ENCODE results near the gene ZNF23.
A peak's percentile ranks its signal among the peaks of the same experiment; 100 is the strongest.

The ZNF23 gene

GRCh38 chr16:71414038-71414437 lies 48.0 kb downstream of the ZNF23 start:
- no peaks in the 10 kb centered on the region for H3K36me3 ChIP-seq
- no peaks in the 10 kb centered on the region for H3K9me3 ChIP-seq
- no peak overlapping the region for H3K9ac ChIP-seq
- H3K4me2 ChIP-seq, result no peak overlapping the region
- H3K4me3 ChIP-seq, result no peak overlapping the region
- no peaks in the 10 kb centered on the region for H3K27me3 ChIP-seq
- peaks cover 24% of the 10 kb centered on the region for H3K4me1 ChIP-seq
- TF ChIP-seq Cebpa-rat (IDR thresholded peaks at IDR 0.05), result no peak
- no peaks in the 10 kb centered on the region for H4K20me1 ChIP-seq
- no peak overlapping the region for H3K27ac ChIP-seq

GRCh38 chr16:71413341-71413740 lies 48.7 kb downstream of the ZNF23 start:
- no peak overlapping the region for H3K4me3 ChIP-seq
- no peak overlapping the region for H3K27ac ChIP-seq
- no peaks in the 10 kb centered on the region for H3K27me3 ChIP-seq
- no peak overlapping the region for H3K9ac ChIP-seq
- H3K4me2 ChIP-seq, result peak overlapping the region; percentile 55; the same call in 1 of the 2 replicates
- H4K20me1 ChIP-seq, result no peaks in the 10 kb centered on the region
- H3K9me3 ChIP-seq, result no peaks in the 10 kb centered on the region
- TF ChIP-seq Cebpa-rat (IDR thresholded peaks at IDR 0.05), result no peak
- peaks cover 31% of the 10 kb centered on the region for H3K4me1 ChIP-seq
- H3K36me3 ChIP-seq, result no peaks in the 10 kb centered on the region

- H3K27me3 ChIP-seq, result no peaks in the 10 kb centered on the region
- no peak overlapping the region for H3K4me3 ChIP-seq
- H3K9me3 ChIP-seq, result no peaks in the 10 kb centered on the region
- no peak overlapping the region for H3K27ac ChIP-seq
- no peaks in the 10 kb centered on the region for H3K36me3 ChIP-seq
- no peak for TF ChIP-seq Cebpa-rat (IDR thresholded peaks at IDR 0.05)
- peak overlapping the region; percentile 55 for H3K4me2 ChIP-seq
- H4K20me1 ChIP-seq, result no peaks in the 10 kb centered on the region
- H3K9ac ChIP-seq, result no peak overlapping the region
- H3K4me1 ChIP-seq, result peaks cover 39% of the 10 kb centered on the region
Observed at GRCh38 chr16:71412270-71413160, 49.5 kb downstream of the ZNF23 start.

- no peaks in the 10 kb centered on the region for H3K36me3 ChIP-seq
- H3K27me3 ChIP-seq, result no peaks in the 10 kb centered on the region
- peaks cover 2% of the 10 kb centered on the region for H3K9me3 ChIP-seq
- no peak for TF ChIP-seq Cebpa-rat (IDR thresholded peaks at IDR 0.05)
- peak overlapping the region; percentile 18; the same call in 1 of the 2 replicates for H3K4me2 ChIP-seq
- peaks cover 63% of the 10 kb centered on the region for H3K4me1 ChIP-seq
- H4K20me1 ChIP-seq, result no peaks in the 10 kb centered on the region
- no peak overlapping the region for H3K4me3 ChIP-seq
- no peak overlapping the region for H3K9ac ChIP-seq
- no peak overlapping the region for H3K27ac ChIP-seq
Observed at GRCh38 chr16:71410146-71410545, 51.9 kb downstream of the ZNF23 start.

- Histone ChIP-seq H3K27ac (no peak overlapping the region), H3K9ac (no peak overlapping the region)
Observed at GRCh38 chr16:71409011-71409775, 52.9 kb downstream of the ZNF23 start.

GRCh38 chr16:71408536-71408935 lies 53.5 kb downstream of the ZNF23 start:
- no peaks in the 10 kb centered on the region for H3K36me3 ChIP-seq
- H3K4me1 ChIP-seq, result peaks cover 67% of the 10 kb centered on the region
- H3K27ac ChIP-seq, result no peak overlapping the region
- no peak overlapping the region for H3K4me3 ChIP-seq
- H3K4me2 ChIP-seq, result peak overlapping the region; percentile 79
- H3K27me3 ChIP-seq, result no peaks in the 10 kb centered on the region
- H4K20me1 ChIP-seq, result no peaks in the 10 kb centered on the region
- no peak for TF ChIP-seq Cebpa-rat (IDR thresholded peaks at IDR 0.05)
- peaks cover 18% of the 10 kb centered on the region for H3K9me3 ChIP-seq
- no peak overlapping the region for H3K9ac ChIP-seq

More at GRCh38 chr16:71409011-71409775, 52.9 kb downstream of the ZNF23 start:
- H3K4me2 ChIP-seq, result peak overlapping the region; percentile 79; the same call in 1 of the 2 replicates
- H4K20me1 ChIP-seq, result no peaks in the 10 kb centered on the region
- H3K27me3 ChIP-seq, result no peaks in the 10 kb centered on the region
- H3K4me1 ChIP-seq, result peaks cover 67% of the 10 kb centered on the region
- no peak overlapping the region for H3K4me3 ChIP-seq
- H3K9me3 ChIP-seq, result peaks cover 12% of the 10 kb centered on the region
- no peaks in the 10 kb centered on the region for H3K36me3 ChIP-seq
- no peak for TF ChIP-seq Cebpa-rat (IDR thresholded peaks at IDR 0.05)

GRCh38 chr16:71407731-71408130 lies 54.3 kb downstream of the ZNF23 start:
- H3K4me2 ChIP-seq, result peak overlapping the region; percentile 79
- peaks cover 62% of the 10 kb centered on the region for H3K4me1 ChIP-seq
- H3K9ac ChIP-seq, result no peak overlapping the region
- TF ChIP-seq Cebpa-rat (IDR thresholded peaks at IDR 0.05), result no peak
- peak overlapping the region; percentile 7; the same call in 1 of the 2 replicates for H3K4me3 ChIP-seq
- no peaks in the 10 kb centered on the region for H3K27me3 ChIP-seq
- H4K20me1 ChIP-seq, result no peaks in the 10 kb centered on the region
- H3K36me3 ChIP-seq, result no peaks in the 10 kb centered on the region
- H3K27ac ChIP-seq, result no peak overlapping the region
- peaks cover 25% of the 10 kb centered on the region for H3K9me3 ChIP-seq

GRCh38 chr16:71406724-71407123 lies 55.3 kb downstream of the ZNF23 start:
- Histone ChIP-seq H3K27ac (no peak overlapping the region), H4K20me1 (no peaks in the 10 kb centered on the region), H3K4me1 (peaks cover 52% of the 10 kb centered on the region), H3K27me3 (no peaks in the 10 kb centered on the region), H3K9me3 (peaks cover 25% of the 10 kb centered on the region), H3K9ac (no peak overlapping the region), H3K4me3 (peak overlapping the region; percentile 7; the same call in 1 of the 2 replicates), H3K4me2 (peak overlapping the region; percentile 79), H3K36me3 (no peaks in the 10 kb centered on the region)
- no peak for TF ChIP-seq Cebpa-rat (IDR thresholded peaks at IDR 0.05)

- Histone ChIP-seq H3K4me2 (peak overlapping the region; percentile 79), H3K4me1 (peaks cover 51% of the 10 kb centered on the region), H3K36me3 (no peaks in the 10 kb centered on the region), H3K27me3 (no peaks in the 10 kb centered on the region), H3K27ac (no peak overlapping the region), H4K20me1 (no peaks in the 10 kb centered on the region), H3K9ac (no peak overlapping the region), H3K9me3 (peaks cover 25% of the 10 kb centered on the region), H3K4me3 (no peak overlapping the region)
- no peak for TF ChIP-seq Cebpa-rat (IDR thresholded peaks at IDR 0.05)
Observed at GRCh38 chr16:71406316-71406715, 55.7 kb downstream of the ZNF23 start.

GRCh38 chr16:71404364-71404763 lies 57.7 kb downstream of the ZNF23 start:
- peaks cover 25% of the 10 kb centered on the region for H3K9me3 ChIP-seq
- no peaks in the 10 kb centered on the region for H4K20me1 ChIP-seq
- peaks cover 46% of the 10 kb centered on the region for H3K4me1 ChIP-seq
- H3K4me3 ChIP-seq, result no peak overlapping the region
- no peak overlapping the region for H3K4me2 ChIP-seq
- no peak for TF ChIP-seq Cebpa-rat (IDR thresholded peaks at IDR 0.05)
- H3K36me3 ChIP-seq, result no peaks in the 10 kb centered on the region
- H3K27me3 ChIP-seq, result no peaks in the 10 kb centered on the region
- H3K27ac ChIP-seq, result no peak overlapping the region
- no peak overlapping the region for H3K9ac ChIP-seq
